ENCODE data around the gene SNX3. TPM values are rescaled to one million over a fixed set of nuclear protein-coding genes. Genes with fewer than 3 reads are reported as not detected.
"Not testable (repeated sequence)": the region's sequence is repeated elsewhere in the genome, so short reads cannot be mapped to it uniquely, and the experiment has no call there.

The SNX3 gene
- total and polyA plus RNA-seq, 10 donors, result 132 to 236 (median 170) TPM

- H3K36me3 ChIP-seq, result no peaks in the 10 kb centered on the region
- peak overlapping the region in 7 of 8 donors; percentile 95 to 99 (median 98) for H3K27ac ChIP-seq
- H3K27me3 ChIP-seq (replicated peaks in 1 of 7), result no peaks in the 10 kb centered on the region
- no peak for TF ChIP-seq CTCF (IDR thresholded peaks at IDR 0.05 in 8 of 11, conservative IDR thresholded peaks at IDR 0.05 in 3 of 11)
- TF ChIP-seq POLR2A (IDR thresholded peaks at IDR 0.05), result no peak
- no peak for TF ChIP-seq POLR2AphosphoS5 (IDR thresholded peaks at IDR 0.05)
- H3K4me1 ChIP-seq, result peaks cover 8 to 31% (median 19%) of the 10 kb centered on the region in 6 donors
- H3K4me3 ChIP-seq, result peak overlapping the region in 7 of 8 donors; percentile 56 to 79 (median 75)
- intact Hi-C loops (cut with DNase I; ENCODE audit: low total_unique reads), result no loop called here
- 88 to 94% (median 91%) methylated on average over 19 of the region's 19 CpGs for WGBS, 5 donors
- no peaks in the 10 kb centered on the region for H3K9me3 ChIP-seq
- peak; percentile 75 for DNase-seq
These were observed 32.9 kb upstream of the SNX3 start for GRCh38 chr6:108293527-108294296.

GRCh38 chr6:108292561-108292960 is 31.7 kb upstream of the SNX3 start:
- H3K36me3 ChIP-seq; DNase-seq; H3K27ac ChIP-seq; H3K9me3 ChIP-seq; intact Hi-C loops (cut with DNase I; ENCODE audit: low total_unique reads); H3K4me3 ChIP-seq; H3K27me3 ChIP-seq (replicated peaks in 1 of 7): not testable (repeated sequence)
- peaks cover 8 to 24% (median 19%) of the 10 kb centered on the region in 6 donors for H3K4me1 ChIP-seq
- WGBS, 5 donors, result 90 to 98% (median 92%) methylated on average over 3 of the region's 3 CpGs

- Histone ChIP-seq H3K36me3 (no peaks in the 10 kb centered on the region), H3K9me3 (no peaks in the 10 kb centered on the region), H3K27me3 (replicated peaks in 1 of 7) (no peaks in the 10 kb centered on the region), H3K4me1 (peaks cover 7 to 20% (median 16%) of the 10 kb centered on the region in 6 donors), H3K4me3 (no peak overlapping the region), H3K27ac (no peak overlapping the region)
- 82 to 92% (median 91%) methylated on average over 4 of the region's 4 CpGs for WGBS, 5 donors
- TF ChIP-seq POLR2A (IDR thresholded peaks at IDR 0.05), result no peak
- no peak for TF ChIP-seq POLR2AphosphoS5 (IDR thresholded peaks at IDR 0.05)
- no peak for TF ChIP-seq CTCF (IDR thresholded peaks at IDR 0.05 in 8 of 11, conservative IDR thresholded peaks at IDR 0.05 in 3 of 11)
- no peak for DNase-seq
- intact Hi-C loops (cut with DNase I; ENCODE audit: low total_unique reads), result no loop called here
These were observed 30.3 kb upstream of the SNX3 start for GRCh38 chr6:108291091-108291490.

GRCh38 chr6:108288742-108289141 is 27.9 kb upstream of the SNX3 start:
- TF ChIP-seq POLR2A (IDR thresholded peaks at IDR 0.05), result no peak
- no peak for TF ChIP-seq CTCF (IDR thresholded peaks at IDR 0.05 in 8 of 11, conservative IDR thresholded peaks at IDR 0.05 in 3 of 11)
- TF ChIP-seq POLR2AphosphoS5 (IDR thresholded peaks at IDR 0.05), result no peak

More at GRCh38 chr6:108288742-108289141, 27.9 kb upstream of the SNX3 start:
- Histone ChIP-seq H3K27me3 (replicated peaks in 1 of 7) (no peaks in the 10 kb centered on the region), H3K36me3 (no peaks in the 10 kb centered on the region), H3K9me3 (no peaks in the 10 kb centered on the region), H3K4me3 (no peak overlapping the region), H3K4me1 (peaks cover 0 to 2% (median 1%) of the 10 kb centered on the region in 6 donors), H3K27ac (no peak overlapping the region)
- intact Hi-C loops (cut with DNase I; ENCODE audit: low total_unique reads), result no loop called here
- DNase-seq, result no peak
